H1 (cell line): ENCODE data around the gene CNIH1. TPM values are rescaled to one million over a fixed set of nuclear protein-coding genes. Genes with fewer than 3 reads are reported as not detected.

Source experiments
- CBX8 ChIP-seq: fragments of 300-800, 300-1000 bp; sonication (generic); IDR thresholded peaks from 2 replicates; pipeline ENCODE4 v1.7.1; 2016; ENCODE audit warnings: low read depth, low read length, borderline replicate concordance
- CEBPB ChIP-seq: IDR thresholded peaks from 2 replicates; pipeline ENCODE4 v1.6.1; 2012; ENCODE audit warnings: low read depth, low read length
- CHD7 ChIP-seq: fragments of 300-600 bp; sonication (generic); IDR thresholded peaks from 2 replicates; pipeline ENCODE4 v1.7.1; 2012; ENCODE audit warnings: low read length, moderate library complexity, mild to moderate bottlenecking, inconsistent platforms; ENCODE audit not compliant: insufficient replicate concordance
- CTBP2 ChIP-seq: IDR thresholded peaks from 2 replicates; pipeline ENCODE4 v1.7.0; 2011; ENCODE audit warnings: borderline replicate concordance, mild to moderate bottlenecking, moderate library complexity, mixed read lengths, low read length; ENCODE audit not compliant: insufficient read depth, insufficient read length
- TAF7 ChIP-seq: optimal IDR thresholded peaks from 2 replicates; pipeline ENCODE3; 2011; ENCODE audit warnings: low read depth, mild to moderate bottlenecking, inconsistent platforms, low read length, moderate library complexity, borderline replicate concordance
- TEAD4 ChIP-seq: IDR thresholded peaks from 2 replicates; pipeline ENCODE4 v1.6.1; 2012; ENCODE audit warnings: low read depth, low read length, inconsistent platforms, mixed read lengths
- USF2 ChIP-seq: IDR thresholded peaks from 2 replicates; pipeline ENCODE4 v1.6.1; 2011; ENCODE audit warnings: low read length, improper control_type of control experiment
- YY1 ChIP-seq: IDR thresholded peaks from 2 replicates; pipeline ENCODE4 v1.6.1; 2011; ENCODE audit warnings: low read depth, mild to moderate bottlenecking, low read length
- polyA plus RNA-seq, 7 experiments: library from polyadenylated mRNA; depleted of rRNA in 3 of 7; stranded (reverse) in 5 of 7; unstranded in 2 of 7; fragments of >200 nt in 5 of 7; fragments of 200-250 nt in 2 of 7; gene quantifications; 1 replicate in 5 of 7; 2 replicates in 1 of 7; 4 replicates in 1 of 7; pipeline versions ENCODE4 v1.2.1 to v1.2.3, GENCODE V29; 2011 to 2013; ENCODE audit warnings: missing spikeins in 2 of 7, mixed read lengths in 2 of 7
- total RNA-seq: library from RNA; stranded (reverse); fragmentation: NEBNext Ultra II Directional; extraction: Animal tissue kit (Norgen Biotek cat#: 25700); gene quantifications from 2 replicates; pipeline ENCODE4 v1.2.1, GENCODE V29; 2021
- TF ChIP-seq, protein P1 (sequence below): IDR thresholded peaks from 2 replicates; pipeline ENCODE4 v1.6.1; 2011; ENCODE audit warnings: low read depth, mild to moderate bottlenecking, low read length; ENCODE audit not compliant: insufficient read depth

CNIH1 gene
- total and polyA plus RNA-seq, 2 of the 8 experiments (the other 6 are each of a cell fraction or from before 2014, with no cell fraction given) = 119 to 333 TPM

DNA sequence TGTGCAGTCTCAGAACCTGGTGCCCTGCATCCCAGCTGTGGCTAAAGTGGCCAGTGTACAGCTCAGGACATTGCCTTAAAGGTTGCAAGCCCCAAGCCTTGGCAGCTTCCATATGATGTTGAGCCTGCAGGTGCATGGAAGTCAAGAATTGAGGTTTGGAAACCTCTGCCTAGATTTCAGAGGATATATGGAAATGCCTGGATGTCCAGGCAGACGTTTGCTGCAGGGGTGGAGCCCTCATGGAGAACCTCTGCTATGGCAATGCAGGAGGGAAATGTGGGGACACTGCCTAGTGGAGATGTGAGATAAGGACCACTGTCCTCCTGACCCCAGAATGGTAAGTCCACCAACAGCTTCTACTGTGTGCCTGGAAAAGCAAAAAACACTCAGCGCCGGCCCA is 17.9 kb upstream of the CNIH1 start (continued):
- TF ChIP-seq CHD7 = no peak
- TF ChIP-seq TEAD4 = no peak
- no peak for TF ChIP-seq USF2
- TF ChIP-seq CBX8 = no peak
- no peak for TF ChIP-seq YY1
- no peak for TF ChIP-seq CTBP2
- TF ChIP-seq, protein P1, sequence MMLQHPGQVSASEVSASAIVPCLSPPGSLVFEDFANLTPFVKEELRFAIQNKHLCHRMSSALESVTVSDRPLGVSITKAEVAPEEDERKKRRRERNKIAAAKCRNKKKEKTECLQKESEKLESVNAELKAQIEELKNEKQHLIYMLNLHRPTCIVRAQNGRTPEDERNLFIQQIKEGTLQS = no peak
- TF ChIP-seq CEBPB = no peak
- TF ChIP-seq TAF7 = no peak
